ENCODE data around the gene METTL16. TPM values are rescaled to one million over a fixed set of nuclear protein-coding genes. Genes with fewer than 3 reads are reported as not detected.

The METTL16 gene
- polyA plus RNA-seq, 1 of the 3 experiments (the other 2 are of a cell fraction): 8.1 TPM

DNA sequence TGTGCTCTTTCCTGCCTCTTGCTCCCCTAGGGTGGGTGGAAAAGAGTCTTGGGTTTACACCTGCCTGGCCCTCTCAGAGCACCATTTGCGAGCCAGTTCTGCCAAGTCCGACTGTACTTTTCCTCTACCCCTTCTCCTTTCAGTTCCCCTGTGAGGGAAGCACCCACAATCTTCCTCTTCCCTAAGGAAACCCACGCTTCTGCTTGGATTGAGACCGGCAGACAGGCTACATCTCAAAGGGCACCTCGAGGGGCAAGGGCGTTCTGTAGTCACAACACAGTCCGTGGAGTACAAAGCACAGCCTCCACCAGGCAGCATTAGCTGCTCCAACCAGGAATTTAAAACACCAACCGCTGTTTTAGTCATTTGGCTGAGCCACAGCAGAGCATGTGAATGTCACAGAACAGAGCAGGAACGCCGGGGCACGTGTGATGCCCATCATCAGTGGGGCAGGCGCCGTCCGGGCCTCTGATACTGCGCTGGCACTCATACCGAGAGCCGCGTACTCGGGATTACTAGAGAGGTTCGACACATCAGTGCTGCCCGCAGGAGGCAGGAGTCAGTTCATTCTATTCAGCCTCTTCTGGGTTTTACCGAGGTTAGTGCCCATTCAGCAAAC is 97.1 kb downstream of the METTL16 start:
- Histone ChIP-seq H3K9ac (no peak overlapping the region), H4K20me1 (ENCODE audit: insufficient read depth) (no peaks in the 10 kb centered on the region), H3K4me2 (no peak overlapping the region), H3K36me3 (replicated peaks in 1 of 2; ENCODE audit: control insufficient read depth in 1 of 2, insufficient read depth in 2 of 2, low read length in 1 of 2) (peaks cover 0 to 7% of the 10 kb centered on the region in 2 experiments), H3K79me2 (ENCODE audit: insufficient read depth) (no peaks in the 10 kb centered on the region), H3K27ac (ENCODE audit: low read depth in 2 of 2, low read length in 1 of 2) (no peak overlapping the region), H3K4me1 (ENCODE audit: control insufficient read depth in 1 of 2, insufficient read depth in 2 of 2, low read depth in 1 of 2, low read length in 1 of 2) (peaks cover 0 to 6% of the 10 kb centered on the region in 2 experiments; a peak in 1 of 4 replicates), H3K4me3 (ENCODE audit: low read depth in 2 of 2, low read length in 1 of 2) (no peak overlapping the region), H3F3A (replicated peaks; ENCODE audit: insufficient read depth) (peaks cover 9% of the 10 kb centered on the region), H3K27me3 (ENCODE audit: insufficient read depth) (no peaks in the 10 kb centered on the region), H3K9me2 (no peaks in the 10 kb centered on the region), H2AFZ (ENCODE audit: low read depth) (no peak overlapping the region), H3K9me3 (no peaks in the 10 kb centered on the region)
- 96% methylated on average over 22 of the region's 22 CpGs for WGBS (ENCODE audit: low lambda C conversion rate)
- no peak for DNase-seq
- TF ChIP-seq TAF1 (IDR thresholded peaks at IDR 0.05; ENCODE audit: borderline replicate concordance, low read depth, low read length) (no peak), GABPA (IDR thresholded peaks at IDR 0.05; ENCODE audit: low read depth) (no peak), USF1 (IDR thresholded peaks at IDR 0.05; ENCODE audit: borderline replicate concordance, low read depth) (no peak), SMC3 (IDR thresholded peaks at IDR 0.05; ENCODE audit: low read depth, low read length) (no peak), MAX (IDR thresholded peaks at IDR 0.05; ENCODE audit: low read depth) (no peak), EZH2phosphoT487 (IDR thresholded peaks at IDR 0.05; ENCODE audit: borderline replicate concordance, low read depth) (no peak), FOXM1 (IDR thresholded peaks at IDR 0.05; ENCODE audit: low read depth) (no peak), NFIC (IDR thresholded peaks at IDR 0.05; ENCODE audit: borderline replicate concordance) (no peak), MXI1 (IDR thresholded peaks at IDR 0.05; ENCODE audit: low read depth, low read length) (no peak), RFX5 (IDR thresholded peaks at IDR 0.05; ENCODE audit: low read length) (no peak), USF2 (IDR thresholded peaks at IDR 0.05; ENCODE audit: borderline replicate concordance, low read depth, low read length) (no peak), ZBTB33 (IDR thresholded peaks at IDR 0.05; ENCODE audit: borderline replicate concordance, low read depth) (no peak)
- TF ChIP-seq, protein P1, sequence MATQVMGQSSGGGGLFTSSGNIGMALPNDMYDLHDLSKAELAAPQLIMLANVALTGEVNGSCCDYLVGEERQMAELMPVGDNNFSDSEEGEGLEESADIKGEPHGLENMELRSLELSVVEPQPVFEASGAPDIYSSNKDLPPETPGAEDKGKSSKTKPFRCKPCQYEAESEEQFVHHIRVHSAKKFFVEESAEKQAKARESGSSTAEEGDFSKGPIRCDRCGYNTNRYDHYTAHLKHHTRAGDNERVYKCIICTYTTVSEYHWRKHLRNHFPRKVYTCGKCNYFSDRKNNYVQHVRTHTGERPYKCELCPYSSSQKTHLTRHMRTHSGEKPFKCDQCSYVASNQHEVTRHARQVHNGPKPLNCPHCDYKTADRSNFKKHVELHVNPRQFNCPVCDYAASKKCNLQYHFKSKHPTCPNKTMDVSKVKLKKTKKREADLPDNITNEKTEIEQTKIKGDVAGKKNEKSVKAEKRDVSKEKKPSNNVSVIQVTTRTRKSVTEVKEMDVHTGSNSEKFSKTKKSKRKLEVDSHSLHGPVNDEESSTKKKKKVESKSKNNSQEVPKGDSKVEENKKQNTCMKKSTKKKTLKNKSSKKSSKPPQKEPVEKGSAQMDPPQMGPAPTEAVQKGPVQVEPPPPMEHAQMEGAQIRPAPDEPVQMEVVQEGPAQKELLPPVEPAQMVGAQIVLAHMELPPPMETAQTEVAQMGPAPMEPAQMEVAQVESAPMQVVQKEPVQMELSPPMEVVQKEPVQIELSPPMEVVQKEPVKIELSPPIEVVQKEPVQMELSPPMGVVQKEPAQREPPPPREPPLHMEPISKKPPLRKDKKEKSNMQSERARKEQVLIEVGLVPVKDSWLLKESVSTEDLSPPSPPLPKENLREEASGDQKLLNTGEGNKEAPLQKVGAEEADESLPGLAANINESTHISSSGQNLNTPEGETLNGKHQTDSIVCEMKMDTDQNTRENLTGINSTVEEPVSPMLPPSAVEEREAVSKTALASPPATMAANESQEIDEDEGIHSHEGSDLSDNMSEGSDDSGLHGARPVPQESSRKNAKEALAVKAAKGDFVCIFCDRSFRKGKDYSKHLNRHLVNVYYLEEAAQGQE (IDR thresholded peaks at IDR 0.05; ENCODE audit: low read depth, low read length): no peak
- POLR2A ChIA-PET: no interaction called here
- CTCF ChIA-PET: interaction anchor here (1.0 to 27.8 kb wide), 2 partner anchors 17 to 39 kb away, joined by 3 to 654 read pairs; no protein-coding TSS in a partner anchor

Data from SK-N-SH (cell line).